HEK293 (cell line): ENCODE measurements around the gene TIPRL.
A peak's percentile ranks its signal among the peaks of the same experiment; 100 is the strongest.

Experiments used
- CTCF ChIP-seq: fragments of 450-650 bp; formaldehyde crosslinking; IDR thresholded peaks from 2 replicates; pipeline ENCODE4 v1.5.1; 2016; ENCODE audit warnings: missing biosample characterization, missing genetic modification characterization
- REST ChIP-seq: fragments of 450-650 bp; formaldehyde crosslinking; IDR thresholded peaks from 2 replicates; pipeline ENCODE4 v1.5.1; 2016; ENCODE audit warnings: missing biosample characterization, missing genetic modification characterization
- YY1 ChIP-seq: fragments of 450-650 bp; formaldehyde crosslinking; IDR thresholded peaks from 2 replicates; pipeline ENCODE4 v1.5.1; 2018; ENCODE audit warnings: missing biosample characterization, missing genetic modification characterization
- ZBTB26 ChIP-seq: fragments of 450-650 bp; formaldehyde crosslinking; optimal IDR thresholded peaks from 2 replicates; pipeline ENCODE3; 2016; ENCODE audit warnings: missing biosample characterization, mild to moderate bottlenecking, missing genetic modification characterization
- ZNF114 ChIP-seq: fragments of 450-650 bp; formaldehyde crosslinking; IDR thresholded peaks from 2 replicates; pipeline ENCODE4 v1.5.0; 2017; ENCODE audit warnings: missing biosample characterization, missing genetic modification characterization
- ZNF202 ChIP-seq: fragments of 450-650 bp; formaldehyde crosslinking; IDR thresholded peaks from 2 replicates; pipeline ENCODE4 v1.5.1; 2016; ENCODE audit warnings: missing biosample characterization, missing genetic modification characterization, borderline replicate concordance
- ZNF274 ChIP-seq, 2 experiments: fragments of 200-500 bp in 1 of 2; fragments of 450-650 bp in 1 of 2; sonication (Bioruptor generic) in 1 of 2; formaldehyde crosslinking in 1 of 2; IDR thresholded peaks; 2 replicates each; pipeline versions ENCODE4 v1.5.1 to v1.6.1; 2014 to 2016; ENCODE audit warnings: borderline replicate concordance in 1 of 2, inconsistent platforms in 1 of 2, low read length in 1 of 2, missing biosample characterization in 1 of 2, missing genetic modification characterization in 1 of 2
- ZNF510 ChIP-seq: fragments of 450-650 bp; formaldehyde crosslinking; IDR thresholded peaks from 2 replicates; pipeline ENCODE4 v1.5.1; 2018; ENCODE audit warnings: mild to moderate bottlenecking, missing genetic modification characterization, missing biosample characterization; ENCODE audit not compliant: insufficient replicate concordance
- ZNF518A ChIP-seq: fragments of 450-650 bp; formaldehyde crosslinking; conservative IDR thresholded peaks from 2 replicates; pipeline ENCODE4 v1.5.1; 2016; ENCODE audit warnings: low read depth, missing biosample characterization, missing genetic modification characterization
- ZNF707 ChIP-seq: fragments of 450-650 bp; formaldehyde crosslinking; IDR thresholded peaks from 2 replicates; pipeline ENCODE4 v1.5.1; 2016; ENCODE audit warnings: missing biosample characterization, missing genetic modification characterization
- ZNF768 ChIP-seq: fragments of 450-650 bp; formaldehyde crosslinking; IDR thresholded peaks from 2 replicates; pipeline ENCODE4 v1.5.1; 2018; ENCODE audit warnings: missing biosample characterization, mild to moderate bottlenecking, missing genetic modification characterization

- no peak for TF ChIP-seq CTCF (tag by site-specific recombination)
- TF ChIP-seq REST (tag by site-specific recombination) = no peak
- TF ChIP-seq ZNF768 (tag by site-specific recombination) = peak; percentile 26; the same call in 1 of the 2 replicates
- no peak for TF ChIP-seq ZNF202 (tag by site-specific recombination)
- TF ChIP-seq ZNF518A (tag by site-specific recombination) = peak; percentile 34; the same call in 1 of the 2 replicates
- peak; percentile 43 for TF ChIP-seq YY1
- TF ChIP-seq ZNF274 (IDR thresholded peaks at IDR 0.05; ENCODE audit: low read length) = no peak
- no peak for TF ChIP-seq ZNF274 (tag by site-specific recombination; IDR thresholded peaks at IDR 0.05; ENCODE audit: borderline replicate concordance)
- TF ChIP-seq ZNF114 (tag by site-specific recombination) = no peak
- no peak for TF ChIP-seq ZNF510 (tag by site-specific recombination)
- TF ChIP-seq ZNF707 = no peak
- TF ChIP-seq ZBTB26 (tag by site-specific recombination) = peak; percentile 75
Observed at GRCh38 chr1:168225476-168226190, 46.9 kb downstream of the TIPRL start, which contains the start of gene SFT2D2.
